GM21381 (cell line): ENCODE measurements around the gene LDHD.
"Not testable (repeated sequence)": the region's sequence is repeated elsewhere in the genome, so short reads cannot be mapped to it uniquely, and the experiment has no call there.

Experiments
- ATAC-seq: cut with Tn5 transposase; IDR thresholded peaks from one replicate; pipeline ENCODE4 v1.9.1; 2021; ENCODE audit warnings: mild to moderate bottlenecking, moderate library complexity; ENCODE audit not compliant: unreplicated experiment

LDHD gene

GRCh38 chr16:75100603-75100990 is 16.0 kb downstream of the LDHD start:
- no peak for ATAC-seq

GRCh38 chr16:75099738-75100602 is 16.6 kb downstream of the LDHD start:
- peak; percentile 71 for ATAC-seq

- ATAC-seq, result no peak
These were observed 17.4 kb downstream of the LDHD start for GRCh38 chr16:75099075-75099667.

GRCh38 chr16:75097941-75098901 is 18.4 kb downstream of the LDHD start:
- no peak for ATAC-seq

GRCh38 chr16:75097191-75097761 is 19.3 kb downstream of the LDHD start:
- ATAC-seq, result no peak

- no peak for ATAC-seq
These were observed 19.9 kb downstream of the LDHD start for GRCh38 chr16:75096656-75097055.

GRCh38 chr16:75095204-75095621 is 21.4 kb downstream of the LDHD start:
- no peak for ATAC-seq

GRCh38 chr16:75093598-75094540 is 22.7 kb downstream of the LDHD start:
- ATAC-seq, result no peak

- ATAC-seq, result no peak
These were observed 23.8 kb downstream of the LDHD start for GRCh38 chr16:75092777-75093176.

- not testable (repeated sequence) for ATAC-seq
These were observed 25.0 kb downstream of the LDHD start for GRCh38 chr16:75091619-75092018.

- not testable (repeated sequence) for ATAC-seq
These were observed 25.7 kb downstream of the LDHD start for GRCh38 chr16:75090899-75091298.

GRCh38 chr16:75089486-75090202 is 26.9 kb downstream of the LDHD start:
- no peak for ATAC-seq

- no peak for ATAC-seq
These were observed 27.6 kb downstream of the LDHD start for GRCh38 chr16:75088934-75089333.

GRCh38 chr16:75088216-75088615 is 28.4 kb downstream of the LDHD start:
- ATAC-seq, result no peak

- ATAC-seq, result no peak
These were observed 29.1 kb downstream of the LDHD start for GRCh38 chr16:75087375-75087979.

GRCh38 chr16:75086688-75087374 is 29.7 kb downstream of the LDHD start:
- ATAC-seq, result no peak

GRCh38 chr16:75086281-75086680 is 30.3 kb downstream of the LDHD start:
- no peak for ATAC-seq

- ATAC-seq, result no peak
These were observed 31.0 kb downstream of the LDHD start for GRCh38 chr16:75085556-75085955.
